22Rv1 (cell line): ENCODE measurements around the gene PCED1B.

Experiments used
- CTCF ChIP-seq: fragments of 450-650 bp; IDR thresholded peaks from 2 replicates; pipeline ENCODE4 v1.5.1; 2017; ENCODE audit warnings: mild to moderate bottlenecking
- ZFX ChIP-seq: fragments of 450-650 bp; IDR thresholded peaks from 2 replicates; pipeline ENCODE4 v1.6.1; 2017; ENCODE audit warnings: antibody characterized with exemption, borderline replicate concordance

DNA sequence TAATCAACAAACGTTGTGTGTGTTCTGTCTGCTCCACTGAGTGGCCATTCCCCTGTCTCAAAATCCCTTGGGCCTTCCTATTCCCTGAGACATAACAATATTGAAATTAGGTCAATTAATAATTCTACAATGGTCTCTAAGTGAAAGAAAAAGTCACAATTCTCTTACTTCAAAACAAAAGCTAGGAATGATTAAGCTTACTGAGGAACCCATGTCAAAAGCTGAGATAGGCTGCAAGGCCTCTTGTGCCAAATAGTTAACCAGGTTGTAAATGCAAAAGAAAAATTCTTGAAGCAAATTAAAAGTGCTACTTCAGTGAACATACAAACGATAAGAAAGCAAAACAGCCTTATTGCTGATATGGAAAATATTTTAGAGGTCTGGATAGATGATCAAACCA lies 65.3 kb downstream of the PCED1B start:
- TF ChIP-seq CTCF (no peak), ZFX (no peak)
